Muscle layer of duodenum (tissue), 2 donors: ENCODE data around the gene TEX50.
"Not testable (repeated sequence)": the region's sequence is repeated elsewhere in the genome, so short reads cannot be mapped to it uniquely, and the experiment has no call there.

Source experiments
- H3K27ac ChIP-seq: one replicate; pipeline ENCODE4 v1.7.0; 2013; ENCODE audit warnings: mild to moderate bottlenecking, low read length
- H3K27me3 ChIP-seq: one replicate; pipeline ENCODE4 v1.7.0; 2013; ENCODE audit warnings: low read depth, mild to moderate bottlenecking, control low read depth, low read length
- H3K36me3 ChIP-seq, 2 donors: one replicate each; pipeline ENCODE4 v1.7.0; 2013; ENCODE audit warnings: low read length in 2 of 2, control low read depth in 1 of 2, mild to moderate bottlenecking in 1 of 2; ENCODE audit not compliant: insufficient read depth in 2 of 2, control insufficient read depth in 1 of 2
- H3K4me1 ChIP-seq, 2 donors: one replicate each; pipeline ENCODE4 v1.7.0; 2013; ENCODE audit warnings: low read length in 2 of 2, mild to moderate bottlenecking in 2 of 2, control low read depth in 1 of 2, moderate library complexity in 1 of 2; ENCODE audit not compliant: insufficient read depth in 2 of 2, control insufficient read depth in 1 of 2
- H3K4me3 ChIP-seq, 2 donors: one replicate each; pipeline ENCODE4 v1.7.0; 2013; ENCODE audit warnings: low read length in 2 of 2, low read depth in 1 of 2, mild to moderate bottlenecking in 1 of 2
- H3K9me3 ChIP-seq, 2 donors: one replicate each; pipeline ENCODE4 v1.7.0; 2013; ENCODE audit warnings: low read length in 2 of 2, control low read depth in 1 of 2, mild to moderate bottlenecking in 1 of 2; ENCODE audit not compliant: control insufficient read depth in 1 of 2
- donor health status: healthy.

Gene TEX50, protein sequence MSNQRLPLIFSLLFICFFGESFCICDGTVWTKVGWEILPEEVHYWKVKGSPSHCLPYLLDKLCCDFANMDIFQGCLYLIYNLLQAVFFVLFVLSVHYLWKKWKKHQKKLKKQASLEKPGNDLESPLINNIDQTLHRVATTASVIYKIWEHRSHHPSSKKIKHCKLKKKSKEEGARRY

GRCh38 chr1:173635116-173635515 lies at the start of gene TEX50:
Gene TEX50, plus strand, starts transcription at chr1:173635338. Its CDS starts 184 bp downstream, at chr1:173635522.
- no peak within 1 kb of the TSS for H3K27ac ChIP-seq
- no peaks in the 10 kb centered on the region for H3K36me3 ChIP-seq
- no peaks in the 10 kb centered on the region for H3K4me1 ChIP-seq
- no peak within 1 kb of the TSS for H3K4me3 ChIP-seq
- H3K9me3 ChIP-seq: peaks cover 0 to 6% of the 10 kb centered on the region in 2 donors
- no peaks in the 10 kb centered on the region for H3K27me3 ChIP-seq

DNA sequence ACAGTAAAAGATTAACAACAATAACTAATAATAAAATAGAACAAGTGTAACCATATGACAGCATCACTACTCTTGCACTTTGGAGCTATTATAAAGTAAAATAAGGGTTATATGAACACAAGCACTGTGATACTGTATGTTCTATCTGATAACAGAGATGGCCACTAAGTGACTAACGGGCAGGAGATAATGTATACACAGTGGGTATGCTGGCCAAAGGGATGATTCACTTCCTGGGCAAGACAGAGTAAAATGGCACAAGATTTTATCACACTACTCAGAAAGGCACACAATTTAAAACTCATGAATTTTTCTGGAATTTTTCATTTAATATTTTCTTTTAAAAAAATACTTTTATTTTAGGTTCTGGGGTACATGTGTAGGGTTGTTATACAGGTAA lies 44.6 kb upstream of the TEX50 start:
- H3K27ac ChIP-seq: no peak overlapping the region
- no peaks in the 10 kb centered on the region for H3K27me3 ChIP-seq
- H3K36me3 ChIP-seq: no peaks in the 10 kb centered on the region
- no peak overlapping the region for H3K4me3 ChIP-seq
- no peaks in the 10 kb centered on the region for H3K9me3 ChIP-seq
- no peaks in the 10 kb centered on the region for H3K4me1 ChIP-seq

- H3K27me3 ChIP-seq, H3K36me3 ChIP-seq, H3K4me3 ChIP-seq, H3K4me1 ChIP-seq, H3K9me3 ChIP-seq, H3K27ac ChIP-seq: not testable (repeated sequence)
These were observed 44.0 kb upstream of the TEX50 start for GRCh38 chr1:173591138-173591537.

GRCh38 chr1:173596097-173596825 lies 38.9 kb upstream of the TEX50 start:
- H3K27ac ChIP-seq: no peak overlapping the region
- no peaks in the 10 kb centered on the region for H3K4me1 ChIP-seq
- H3K9me3 ChIP-seq: peaks cover 0 to 2% of the 10 kb centered on the region in 2 donors
- H3K4me3 ChIP-seq: no peak overlapping the region
- H3K36me3 ChIP-seq: no peaks in the 10 kb centered on the region
- H3K27me3 ChIP-seq: no peaks in the 10 kb centered on the region

DNA sequence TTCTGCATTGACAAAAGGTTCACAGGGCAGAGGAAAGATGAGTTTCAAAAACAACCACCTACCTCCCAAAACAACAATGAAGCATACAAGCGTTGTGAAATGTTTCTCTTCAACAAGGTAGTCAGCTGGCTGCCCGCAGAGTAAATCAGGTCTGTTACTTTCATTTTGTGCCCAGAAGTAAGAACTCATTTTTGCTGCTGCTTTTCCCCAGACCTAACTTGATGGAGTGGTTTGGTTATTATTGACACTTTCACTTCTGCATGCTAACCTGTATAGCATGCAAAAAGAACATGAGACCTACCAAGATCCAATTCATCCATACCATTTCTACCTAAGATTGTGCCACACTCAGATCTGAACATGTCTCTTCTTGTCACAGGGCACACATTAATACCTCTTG lies 33.5 kb upstream of the TEX50 start:
- no peak overlapping the region for H3K27ac ChIP-seq

DNA sequence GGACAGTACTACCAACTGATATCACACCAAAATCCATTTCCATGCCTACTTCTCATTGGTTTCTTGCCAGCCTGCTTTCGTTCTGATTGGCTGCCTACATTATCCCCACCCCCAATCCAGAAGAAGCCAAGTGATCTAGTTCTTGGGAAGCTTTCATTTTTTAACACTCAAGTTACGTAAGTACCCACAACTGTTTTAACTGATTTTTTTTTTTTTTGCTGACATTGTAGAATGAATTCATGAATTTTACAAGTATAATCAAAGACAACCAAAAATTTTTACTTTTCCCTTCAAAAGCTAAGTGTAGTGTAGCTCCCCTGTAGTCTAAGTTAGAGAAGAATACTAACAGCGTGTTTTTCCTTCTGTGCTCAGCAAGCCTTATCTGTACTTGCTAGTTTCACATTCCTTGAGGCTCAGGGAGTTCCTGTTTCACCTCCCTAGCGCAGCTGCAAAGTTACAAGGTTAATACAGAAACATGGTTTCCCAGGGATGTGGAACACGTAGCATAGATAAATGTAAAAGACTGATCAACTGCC lies 32.0 kb upstream of the TEX50 start, which contains the start of gene SLC9C2:
Gene SLC9C2, minus strand, starts transcription at position 17 of the 536 bp plus-strand sequence. CDS start 1,296 bp downstream, outside the sequence.
- Histone ChIP-seq H3K4me3 (peak within 1 kb of the TSS in 1 of 2 donors; percentile 35), H3K27ac (no peak within 1 kb of the TSS), H3K27me3 (no peaks in the 10 kb centered on the region), H3K4me1 (no peaks in the 10 kb centered on the region), H3K36me3 (no peaks in the 10 kb centered on the region), H3K9me3 (no peaks in the 10 kb centered on the region)

More for the DNA sequence above, 33.5 kb upstream of the TEX50 start:
- H3K4me1 ChIP-seq: no peaks in the 10 kb centered on the region
- H3K36me3 ChIP-seq: no peaks in the 10 kb centered on the region
- H3K4me3 ChIP-seq: no peak overlapping the region
- H3K9me3 ChIP-seq: no peaks in the 10 kb centered on the region
- H3K27me3 ChIP-seq: no peaks in the 10 kb centered on the region

DNA sequence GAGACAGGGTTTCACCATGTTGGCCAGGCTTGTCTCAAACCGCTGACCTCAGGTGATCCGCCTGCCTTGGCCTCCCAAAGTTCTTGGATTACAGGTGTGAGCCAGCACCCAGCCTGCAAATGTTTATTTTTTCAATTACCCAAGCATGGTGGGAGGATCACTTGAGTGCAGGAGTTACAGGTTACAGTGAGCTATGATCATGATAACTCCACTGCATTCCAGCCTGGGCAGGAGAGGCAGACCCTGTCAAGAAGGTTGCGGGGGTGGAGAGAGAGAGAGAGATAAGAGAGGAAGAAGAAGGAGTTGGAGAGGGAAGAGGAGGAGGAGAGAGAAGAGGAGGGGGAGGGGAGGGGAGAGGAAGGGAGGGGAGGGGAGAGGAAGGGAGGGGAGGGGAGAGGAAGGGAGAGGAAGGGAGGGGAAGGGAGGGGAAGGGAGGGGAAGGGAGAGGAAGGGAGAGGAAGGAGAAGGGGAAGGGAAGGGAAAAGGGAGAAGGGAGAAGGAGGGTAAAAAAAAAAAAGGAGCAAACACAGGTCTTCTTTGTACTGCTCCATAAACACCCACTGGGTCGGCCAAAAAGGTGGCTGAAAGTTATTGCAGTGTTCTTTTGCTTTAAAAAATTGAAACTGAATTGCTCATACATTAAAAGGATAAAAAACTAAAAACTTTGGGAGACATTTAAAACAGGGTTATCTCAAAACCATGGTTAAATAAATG lies 26.5 kb upstream of the TEX50 start:
- Histone ChIP-seq H3K9me3 (no peaks in the 10 kb centered on the region), H3K4me1 (no peaks in the 10 kb centered on the region), H3K27me3 (no peaks in the 10 kb centered on the region), H3K4me3 (no peak overlapping the region), H3K27ac (no peak overlapping the region), H3K36me3 (no peaks in the 10 kb centered on the region)

GRCh38 chr1:173613086-173613485 lies 22.1 kb upstream of the TEX50 start:
- H3K27me3 ChIP-seq, H3K4me3 ChIP-seq, H3K9me3 ChIP-seq, H3K27ac ChIP-seq, H3K4me1 ChIP-seq, H3K36me3 ChIP-seq: not testable (repeated sequence)

GRCh38 chr1:173616859-173617258 lies 18.3 kb upstream of the TEX50 start:
- Histone ChIP-seq H3K4me1 (no peaks in the 10 kb centered on the region), H3K4me3 (no peak overlapping the region), H3K27ac (no peak overlapping the region), H3K36me3 (no peaks in the 10 kb centered on the region), H3K9me3 (peaks cover 0 to 20% of the 10 kb centered on the region in 2 donors), H3K27me3 (no peaks in the 10 kb centered on the region)

GRCh38 chr1:173627269-173627668 lies 7.9 kb upstream of the TEX50 start:
- Histone ChIP-seq H3K4me3 (no peak overlapping the region), H3K36me3 (no peaks in the 10 kb centered on the region), H3K27ac (no peak overlapping the region), H3K4me1 (no peaks in the 10 kb centered on the region), H3K27me3 (no peaks in the 10 kb centered on the region), H3K9me3 (no peaks in the 10 kb centered on the region)

GRCh38 chr1:173628888-173629287 lies 6.2 kb upstream of the TEX50 start:
- Histone ChIP-seq H3K9me3 (no peaks in the 10 kb centered on the region), H3K27ac (no peak overlapping the region), H3K36me3 (no peaks in the 10 kb centered on the region), H3K4me1 (no peaks in the 10 kb centered on the region), H3K4me3 (no peak overlapping the region), H3K27me3 (no peaks in the 10 kb centered on the region)
